ENCODE results near the gene TSPAN7.
A peak's percentile ranks its signal among the peaks of the same experiment; 100 is the strongest.

The TSPAN7 gene

GRCh38 chrX:38561126-38561868 lies at the start of gene TSPAN7:
Gene TSPAN7, plus strand, starts transcription at chrX:38561542. Its CDS starts 5 bp downstream, at chrX:38561547.
- no peak for DNase-seq (ENCODE audit: low read depth, low spot score)
- ChIA-PET POLR2A (no interaction called here), CTCF (no interaction called here)
- H3K4me3 ChIP-seq (ENCODE audit: low read depth, low read length): peak within 1 kb of the TSS; percentile 49
- no peak for TF ChIP-seq CTCF (IDR thresholded peaks at IDR 0.05; ENCODE audit: insufficient read depth, low read length, missing control alignments)

- POLR2A ChIA-PET: no interaction called here
- no peak for DNase-seq (ENCODE audit: low read depth, low spot score)
- no peak overlapping the region for H3K4me3 ChIP-seq (ENCODE audit: low read depth, low read length)
- TF ChIP-seq CTCF (IDR thresholded peaks at IDR 0.05; ENCODE audit: insufficient read depth, low read length, missing control alignments): no peak
- CTCF ChIA-PET: no interaction called here
Measured at GRCh38 chrX:38513112-38513742, 48.1 kb upstream of the TSPAN7 start.

GRCh38 chrX:38514016-38514854 lies 47.1 kb upstream of the TSPAN7 start:
- CTCF ChIA-PET: no interaction called here
- no peak for DNase-seq (ENCODE audit: low read depth, low spot score)
- no peak overlapping the region for H3K4me3 ChIP-seq (ENCODE audit: low read depth, low read length)
- POLR2A ChIA-PET: no interaction called here
- TF ChIP-seq CTCF (IDR thresholded peaks at IDR 0.05; ENCODE audit: insufficient read depth, low read length, missing control alignments): no peak

- CTCF ChIA-PET: no interaction called here
- POLR2A ChIA-PET: no interaction called here
- no peak overlapping the region for H3K4me3 ChIP-seq (ENCODE audit: low read depth, low read length)
- DNase-seq (ENCODE audit: low read depth, low spot score): no peak
- TF ChIP-seq CTCF (IDR thresholded peaks at IDR 0.05; ENCODE audit: insufficient read depth, low read length, missing control alignments): no peak
Measured at GRCh38 chrX:38515291-38515690, 46.1 kb upstream of the TSPAN7 start.

- DNase-seq (ENCODE audit: low read depth, low spot score): no peak
Measured at GRCh38 chrX:38516196-38516774, 45.1 kb upstream of the TSPAN7 start.

More at GRCh38 chrX:38516196-38516774, 45.1 kb upstream of the TSPAN7 start:
- no peak for TF ChIP-seq CTCF (IDR thresholded peaks at IDR 0.05; ENCODE audit: insufficient read depth, low read length, missing control alignments)
- no peak overlapping the region for H3K4me3 ChIP-seq (ENCODE audit: low read depth, low read length)
- ChIA-PET CTCF (no interaction called here), POLR2A (no interaction called here)

All from AG04449 (cell line).